Activated naive CD4-positive, alpha-beta T cell treated with anti-CD3 and anti-CD28 coated beads, Interleukin-2, amount 10 ng/mL, durations not matched to agents 7 days and 5 days (primary cell): Measurements from ENCODE around the gene CTRB1.
A peak's percentile ranks its signal among the peaks of the same experiment; 100 is the strongest.

ENCODE experiments used
- CTCF ChIA-PET: fragments of 350-600 bp; sonication (Branson Sonifier 250); formaldehyde crosslinking; loops from one replicate; lab custom pipeline; 2021; ENCODE audit warnings: antibody characterized with exemption; lab: Charles Lee
- DNase-seq: peaks from one replicate; pipeline ENCODE4 v3.0.0-alpha.2; 2020
- H3K27ac Mint-ChIP-seq: one replicate; pipeline ENCODE4 v1.8.0; 2021; ENCODE audit warnings: mild to moderate bottlenecking, moderate library complexity, mixed read lengths
- H3K27me3 Mint-ChIP-seq: one replicate; pipeline ENCODE4 v1.8.0; 2021; ENCODE audit warnings: mild to moderate bottlenecking, mixed read lengths
- H3K36me3 Mint-ChIP-seq: one replicate; pipeline ENCODE4 v1.8.0; 2021; ENCODE audit warnings: mixed read lengths
- H3K4me1 Mint-ChIP-seq: one replicate; pipeline ENCODE4 v1.8.0; 2021; ENCODE audit warnings: mixed read lengths
- H3K4me3 Mint-ChIP-seq: one replicate; pipeline ENCODE4 v1.8.0; 2021; ENCODE audit warnings: mild to moderate bottlenecking, moderate library complexity, mixed read lengths
- H3K9me3 Mint-ChIP-seq: one replicate; pipeline ENCODE4 v1.8.0; 2021; ENCODE audit warnings: mixed read lengths

The CTRB1 gene

GRCh38 chr16:75218256-75219076, at the start of gene CTRB1:
CTRB1 (plus strand) TSS chr16:75218988; CDS start chr16:75219008, 20 bp downstream.
- CTCF ChIA-PET, result interaction anchor here (1.4 to 3.7 kb wide), 2 partner anchors 15 to 19 kb away, joined by 4 to 31 read pairs; no protein-coding TSS in a partner anchor
- DNase-seq, result no peak
- peaks cover 14% of the 10 kb centered on the region for H3K4me1 Mint-ChIP-seq
- H3K27ac Mint-ChIP-seq, result peak within 1 kb of the TSS; percentile 93
- peaks cover 1% of the 10 kb centered on the region for H3K27me3 Mint-ChIP-seq
- no peaks in the 10 kb centered on the region for H3K36me3 Mint-ChIP-seq
- no peaks in the 10 kb centered on the region for H3K9me3 Mint-ChIP-seq
- peak within 1 kb of the TSS; percentile 72 for H3K4me3 Mint-ChIP-seq

- Mint-ChIP-seq H3K4me1 (no peaks in the 10 kb centered on the region), H3K36me3 (peaks cover 69% of the 10 kb centered on the region), H3K27me3 (no peaks in the 10 kb centered on the region), H3K27ac (no peak overlapping the region), H3K9me3 (peaks cover 76% of the 10 kb centered on the region), H3K4me3 (no peak overlapping the region)
- no peak for DNase-seq
- CTCF ChIA-PET, result no interaction called here
These were observed 48.8 kb upstream of the CTRB1 start for GRCh38 chr16:75169899-75170405.

GRCh38 chr16:75172578-75172977, 46.2 kb upstream of the CTRB1 start:
- CTCF ChIA-PET, result no interaction called here
- Mint-ChIP-seq H3K4me1 (no peaks in the 10 kb centered on the region), H3K4me3 (no peak overlapping the region), H3K27me3 (peaks cover 5% of the 10 kb centered on the region), H3K36me3 (peaks cover 46% of the 10 kb centered on the region), H3K9me3 (peaks cover 76% of the 10 kb centered on the region), H3K27ac (no peak overlapping the region)
- DNase-seq, result no peak

- no peaks in the 10 kb centered on the region for H3K4me1 Mint-ChIP-seq
- peaks cover 5% of the 10 kb centered on the region for H3K27me3 Mint-ChIP-seq
- CTCF ChIA-PET, result interaction anchor here (0.6 kb wide), 1 partner anchor 17 kb away, joined by 4 read pairs; no protein-coding TSS in a partner anchor
- peaks cover 23% of the 10 kb centered on the region for H3K36me3 Mint-ChIP-seq
- H3K4me3 Mint-ChIP-seq, result no peak overlapping the region
- no peak for DNase-seq
- H3K27ac Mint-ChIP-seq, result no peak overlapping the region
- peaks cover 62% of the 10 kb centered on the region for H3K9me3 Mint-ChIP-seq
These were observed 43.7 kb upstream of the CTRB1 start for GRCh38 chr16:75175074-75175473.

GRCh38 chr16:75176926-75177325, 41.9 kb upstream of the CTRB1 start:
- Mint-ChIP-seq H3K9me3 (peaks cover 48% of the 10 kb centered on the region), H3K4me1 (no peaks in the 10 kb centered on the region), H3K36me3 (peaks cover 10% of the 10 kb centered on the region), H3K27me3 (peaks cover 5% of the 10 kb centered on the region), H3K4me3 (no peak overlapping the region), H3K27ac (no peak overlapping the region)
- DNase-seq, result no peak
- CTCF ChIA-PET, result no interaction called here

GRCh38 chr16:75179208-75179607, 39.6 kb upstream of the CTRB1 start:
- no peak overlapping the region for H3K4me3 Mint-ChIP-seq
- CTCF ChIA-PET, result no interaction called here
- H3K4me1 Mint-ChIP-seq, result no peaks in the 10 kb centered on the region
- H3K9me3 Mint-ChIP-seq, result peaks cover 30% of the 10 kb centered on the region
- peaks cover 5% of the 10 kb centered on the region for H3K27me3 Mint-ChIP-seq
- H3K36me3 Mint-ChIP-seq, result peaks cover 5% of the 10 kb centered on the region
- no peak overlapping the region for H3K27ac Mint-ChIP-seq
- DNase-seq, result no peak

GRCh38 chr16:75181630-75182029, 37.2 kb upstream of the CTRB1 start:
- Mint-ChIP-seq H3K4me1 (no peaks in the 10 kb centered on the region), H3K9me3 (peaks cover 14% of the 10 kb centered on the region), H3K4me3 (no peak overlapping the region), H3K27me3 (peaks cover 2% of the 10 kb centered on the region), H3K27ac (no peak overlapping the region), H3K36me3 (peaks cover 5% of the 10 kb centered on the region)
- no peak for DNase-seq
- CTCF ChIA-PET, result no interaction called here

GRCh38 chr16:75188832-75189477, 29.8 kb upstream of the CTRB1 start:
- Mint-ChIP-seq H3K4me3 (no peak overlapping the region), H3K36me3 (no peaks in the 10 kb centered on the region), H3K9me3 (no peaks in the 10 kb centered on the region), H3K27me3 (peaks cover 24% of the 10 kb centered on the region), H3K27ac (no peak overlapping the region), H3K4me1 (no peaks in the 10 kb centered on the region)
- CTCF ChIA-PET, result interaction anchor here (0.8 kb wide), 1 partner anchor 13 kb away, joined by 3 read pairs; no protein-coding TSS in a partner anchor
- DNase-seq, result no peak

GRCh38 chr16:75189638-75190245, 29.0 kb upstream of the CTRB1 start:
- CTCF ChIA-PET, result interaction anchor here (0.8 kb wide), 2 partner anchors 9 to 12 kb away, joined by 3 to 4 read pairs; no protein-coding TSS in a partner anchor
- Mint-ChIP-seq H3K27me3 (peaks cover 27% of the 10 kb centered on the region), H3K36me3 (no peaks in the 10 kb centered on the region), H3K27ac (no peak overlapping the region), H3K4me3 (no peak overlapping the region), H3K9me3 (no peaks in the 10 kb centered on the region), H3K4me1 (no peaks in the 10 kb centered on the region)
- no peak for DNase-seq

GRCh38 chr16:75192606-75193264, 26.1 kb upstream of the CTRB1 start:
- H3K27ac Mint-ChIP-seq, result no peak overlapping the region
- no peaks in the 10 kb centered on the region for H3K4me1 Mint-ChIP-seq
- no peak overlapping the region for H3K4me3 Mint-ChIP-seq
- CTCF ChIA-PET, result interaction anchor here (0.6 kb wide), 1 partner anchor 17 kb away, joined by 4 read pairs; no protein-coding TSS in a partner anchor
- peaks cover 50% of the 10 kb centered on the region for H3K27me3 Mint-ChIP-seq
- no peaks in the 10 kb centered on the region for H3K36me3 Mint-ChIP-seq
- no peak for DNase-seq
- H3K9me3 Mint-ChIP-seq, result no peaks in the 10 kb centered on the region

GRCh38 chr16:75193265-75193650, 25.5 kb upstream of the CTRB1 start:
- Mint-ChIP-seq H3K9me3 (no peaks in the 10 kb centered on the region), H3K27ac (no peak overlapping the region), H3K27me3 (peaks cover 55% of the 10 kb centered on the region), H3K36me3 (no peaks in the 10 kb centered on the region), H3K4me1 (no peaks in the 10 kb centered on the region), H3K4me3 (no peak overlapping the region)
- CTCF ChIA-PET, result no interaction called here
- no peak for DNase-seq

- Mint-ChIP-seq H3K4me1 (no peaks in the 10 kb centered on the region), H3K4me3 (no peak overlapping the region), H3K36me3 (no peaks in the 10 kb centered on the region), H3K9me3 (no peaks in the 10 kb centered on the region), H3K27ac (no peak overlapping the region), H3K27me3 (peaks cover 55% of the 10 kb centered on the region)
- CTCF ChIA-PET, result no interaction called here
- DNase-seq, result no peak
These were observed 24.9 kb upstream of the CTRB1 start for GRCh38 chr16:75193730-75194444.
